Hepatocyte (in vitro differentiated cells): ENCODE results near the gene ZNF248. TPM values are rescaled to one million over a fixed set of nuclear protein-coding genes. Genes with fewer than 3 reads are reported as not detected.

Source experiments
- DNase-seq: peaks from one replicate; pipeline ENCODE4 v3.0.0-alpha.2; 2016; ENCODE audit warnings: low spot score
- H2AFZ ChIP-seq: fragments of 200-600 bp; sonication (generic); 2 replicates; pipeline ENCODE4 v1.6.0; 2016; ENCODE audit warnings: antibody characterized with exemption, mild to moderate bottlenecking
- H3K27ac ChIP-seq: fragments of 200-600 bp; sonication (generic); 2 replicates; pipeline ENCODE4 v1.5.1; 2016; ENCODE audit warnings: mild to moderate bottlenecking
- H3K27me3 ChIP-seq: fragments of 200-600 bp; sonication (generic); 2 replicates; pipeline ENCODE4 v1.6.1; 2016
- H3K36me3 ChIP-seq: fragments of 200-600 bp; sonication (generic); replicated peaks from 2 replicates; pipeline ENCODE4 v1.5.1; 2016; ENCODE audit warnings: low read depth; ENCODE audit not compliant: insufficient read depth
- H3K4me1 ChIP-seq: fragments of 200-600 bp; sonication (generic); 2 replicates; pipeline ENCODE4 v1.5.1; 2016; ENCODE audit warnings: mild to moderate bottlenecking, moderate library complexity; ENCODE audit not compliant: insufficient read depth
- H3K4me2 ChIP-seq: fragments of 200-600 bp; sonication (generic); 2 replicates; pipeline ENCODE4 v1.6.0; 2016
- H3K4me3 ChIP-seq: fragments of 200-600 bp; sonication (generic); 2 replicates; pipeline ENCODE4 v1.5.1; 2016; ENCODE audit warnings: mild to moderate bottlenecking
- H3K79me2 ChIP-seq: fragments of 200-600 bp; sonication (generic); 2 replicates; pipeline ENCODE4 v1.6.0; 2017; ENCODE audit warnings: mild to moderate bottlenecking
- H3K9me2 ChIP-seq: fragments of 200-600 bp; sonication (generic); replicated peaks from 2 replicates; pipeline ENCODE4 v1.6.0; 2017; ENCODE audit warnings: mild to moderate bottlenecking; ENCODE audit not compliant: insufficient read depth
- H3K9me3 ChIP-seq: fragments of 200-600 bp; sonication (generic); 2 replicates; pipeline ENCODE4 v1.5.1; 2016; ENCODE audit warnings: low read depth, mild to moderate bottlenecking
- H4K20me1 ChIP-seq: fragments of 200-600 bp; sonication (generic); 2 replicates; pipeline ENCODE4 v1.6.0; 2016; ENCODE audit warnings: mild to moderate bottlenecking; ENCODE audit not compliant: insufficient read depth, poor library complexity, severe bottlenecking
- EZH2 ChIP-seq: fragments of 200-600 bp; sonication (generic); IDR thresholded peaks from 2 replicates; pipeline ENCODE4 v1.6.1; 2016; ENCODE audit warnings: antibody characterized with exemption, mild to moderate bottlenecking, borderline replicate concordance
- EZH2phosphoT487 ChIP-seq: fragments of 200-600 bp; sonication (generic); IDR thresholded peaks from one replicate; pipeline ENCODE4 v1.6.1; 2018; ENCODE audit warnings: antibody characterized with exemption, mild to moderate bottlenecking, low read depth, moderate library complexity; ENCODE audit not compliant: unreplicated experiment, severe bottlenecking
- WGBS: methylation state at CpG from one replicate; pipeline ENCODE4 v1.1.6; 2016; ENCODE audit warnings: low lambda C conversion rate; ENCODE audit errors: missing lambda C conversion rate; 5-methylcytosine and 5-hydroxymethylcytosine counted together
- polyA plus RNA-seq: library from polyadenylated mRNA; unstranded; fragments of >200 nt; fragmentation: Nextera tagmentation; extraction: Ambion mirVana; gene quantifications from 2 replicates; pipeline ENCODE4 v1.2.1, GENCODE V29; 2016
- total RNA-seq: library from RNA; depleted of rRNA; stranded (reverse); fragments of >200 nt; gene quantifications from 2 replicates; pipeline ENCODE4 v1.2.3, GENCODE V29; 2014
- TF ChIP-seq, protein P1 (sequence below): fragments of 200-600 bp; sonication (generic); IDR thresholded peaks from 2 replicates; pipeline ENCODE4 v1.5.1; 2016; ENCODE audit warnings: antibody characterized with exemption, mild to moderate bottlenecking; ENCODE audit not compliant: poor library complexity

Gene ZNF248
- total and polyA plus RNA-seq, 2 experiments from 2014 or later: not detected

DNA sequence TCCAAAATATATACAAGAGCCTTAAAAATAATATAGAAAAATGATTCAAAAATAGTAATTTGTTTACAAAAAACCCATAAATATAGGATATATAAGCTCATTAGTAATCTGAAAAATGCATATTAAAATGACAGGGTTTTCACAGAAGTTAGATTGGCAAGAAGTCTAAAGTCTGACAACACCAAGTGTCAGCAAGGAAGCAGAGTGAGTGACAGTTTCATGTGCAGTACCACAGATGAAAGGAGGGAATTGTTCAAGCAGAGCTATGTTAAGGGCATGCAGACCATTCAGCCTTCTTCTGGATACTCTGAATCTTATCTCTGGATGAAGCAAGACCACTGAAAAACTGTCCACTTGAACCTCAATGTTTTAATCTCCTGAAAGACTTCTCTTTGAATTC lies 55.9 kb downstream of the ZNF248 start:
- DNase-seq: no peak
- no peak overlapping the region for H2AFZ ChIP-seq
- no peaks in the 10 kb centered on the region for H3K9me2 ChIP-seq
- H3K4me3 ChIP-seq: no peak overlapping the region
- H3K4me1 ChIP-seq: no peaks in the 10 kb centered on the region
- peaks cover 3% of the 10 kb centered on the region for H3K9me3 ChIP-seq
- TF ChIP-seq, protein P1, sequence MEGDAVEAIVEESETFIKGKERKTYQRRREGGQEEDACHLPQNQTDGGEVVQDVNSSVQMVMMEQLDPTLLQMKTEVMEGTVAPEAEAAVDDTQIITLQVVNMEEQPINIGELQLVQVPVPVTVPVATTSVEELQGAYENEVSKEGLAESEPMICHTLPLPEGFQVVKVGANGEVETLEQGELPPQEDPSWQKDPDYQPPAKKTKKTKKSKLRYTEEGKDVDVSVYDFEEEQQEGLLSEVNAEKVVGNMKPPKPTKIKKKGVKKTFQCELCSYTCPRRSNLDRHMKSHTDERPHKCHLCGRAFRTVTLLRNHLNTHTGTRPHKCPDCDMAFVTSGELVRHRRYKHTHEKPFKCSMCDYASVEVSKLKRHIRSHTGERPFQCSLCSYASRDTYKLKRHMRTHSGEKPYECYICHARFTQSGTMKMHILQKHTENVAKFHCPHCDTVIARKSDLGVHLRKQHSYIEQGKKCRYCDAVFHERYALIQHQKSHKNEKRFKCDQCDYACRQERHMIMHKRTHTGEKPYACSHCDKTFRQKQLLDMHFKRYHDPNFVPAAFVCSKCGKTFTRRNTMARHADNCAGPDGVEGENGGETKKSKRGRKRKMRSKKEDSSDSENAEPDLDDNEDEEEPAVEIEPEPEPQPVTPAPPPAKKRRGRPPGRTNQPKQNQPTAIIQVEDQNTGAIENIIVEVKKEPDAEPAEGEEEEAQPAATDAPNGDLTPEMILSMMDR: no peak
- TF ChIP-seq EZH2: no peak
- no peak for TF ChIP-seq EZH2phosphoT487
- H3K27me3 ChIP-seq: no peaks in the 10 kb centered on the region
- H4K20me1 ChIP-seq: no peaks in the 10 kb centered on the region
- no peak overlapping the region for H3K27ac ChIP-seq
- no peak overlapping the region for H3K4me2 ChIP-seq
- H3K36me3 ChIP-seq: no peaks in the 10 kb centered on the region
- no peaks in the 10 kb centered on the region for H3K79me2 ChIP-seq

DNA sequence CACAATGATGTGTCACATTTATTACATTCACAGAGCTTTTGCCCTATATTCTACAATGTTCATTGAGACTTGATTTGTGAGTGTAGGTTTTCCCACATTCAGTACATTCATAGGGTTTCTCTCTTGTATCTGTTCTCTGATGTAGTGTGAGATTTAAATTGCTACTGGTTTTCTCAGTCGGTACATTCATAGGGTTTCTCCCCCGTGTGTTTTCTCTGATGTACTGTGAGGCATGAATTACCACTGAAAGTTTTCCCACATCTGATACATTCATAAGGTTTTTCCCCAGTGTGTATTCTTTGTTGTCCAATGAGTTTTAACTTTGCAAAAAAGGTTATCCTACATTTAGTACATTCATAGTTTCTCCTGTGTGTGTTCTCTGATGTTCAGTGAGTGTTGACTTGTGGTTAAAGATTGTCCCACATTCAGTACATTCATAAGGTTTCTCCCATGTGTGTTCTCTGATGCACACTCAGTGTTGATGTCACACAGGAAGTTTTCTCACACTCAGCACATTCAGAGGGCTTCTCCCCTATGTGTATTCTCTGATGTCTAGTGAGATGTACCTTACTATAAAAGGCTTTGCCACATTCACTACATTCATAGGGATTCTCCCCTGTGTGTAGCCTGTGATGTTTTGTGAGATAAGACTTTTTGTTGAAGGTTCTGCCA lies 63.0 kb downstream of the ZNF248 start:
- Histone ChIP-seq H3K27ac (no peak overlapping the region), H3K4me1 (no peaks in the 10 kb centered on the region), H4K20me1 (no peaks in the 10 kb centered on the region), H3K4me2 (no peak overlapping the region), H3K4me3 (no peak overlapping the region), H3K9me2 (no peaks in the 10 kb centered on the region), H2AFZ (no peak overlapping the region), H3K9me3 (no peaks in the 10 kb centered on the region), H3K36me3 (no peaks in the 10 kb centered on the region), H3K27me3 (no peaks in the 10 kb centered on the region), H3K79me2 (no peaks in the 10 kb centered on the region)
- TF ChIP-seq EZH2phosphoT487 (no peak), EZH2 (no peak)
- TF ChIP-seq, protein P1: no peak
- 60% methylated on average over 2 of the region's 2 CpGs for WGBS
- no peak for DNase-seq

DNA sequence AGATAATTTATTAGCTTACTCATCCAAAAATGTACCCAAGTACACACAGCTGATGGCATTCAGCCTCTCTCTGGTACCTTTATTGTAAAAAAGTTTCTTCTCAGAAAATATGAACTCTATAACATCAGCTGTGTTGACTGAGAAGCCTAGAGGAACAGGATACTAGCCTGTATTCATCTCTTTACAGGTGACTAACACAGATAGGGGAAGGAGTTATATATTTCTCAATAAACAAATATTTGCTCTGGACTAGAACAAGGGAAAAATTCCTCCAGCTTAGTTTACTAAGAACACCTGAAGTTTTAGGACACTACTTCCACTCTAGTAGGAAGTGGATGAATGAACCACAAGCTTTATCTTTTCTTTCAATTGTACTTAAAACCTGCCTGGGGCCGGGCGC lies 67.8 kb downstream of the ZNF248 start:
- H3K9me2 ChIP-seq: no peaks in the 10 kb centered on the region
- no peak overlapping the region for H2AFZ ChIP-seq
- H3K27ac ChIP-seq: no peak overlapping the region
- TF ChIP-seq, protein P1: no peak
- TF ChIP-seq EZH2 (no peak), EZH2phosphoT487 (no peak)
- H3K27me3 ChIP-seq: no peaks in the 10 kb centered on the region
- WGBS: 28% methylated on average over 2 of the region's 2 CpGs
- H3K79me2 ChIP-seq: no peaks in the 10 kb centered on the region
- no peak overlapping the region for H3K4me3 ChIP-seq
- no peak overlapping the region for H3K4me2 ChIP-seq
- peaks cover 2% of the 10 kb centered on the region for H3K9me3 ChIP-seq
- DNase-seq: no peak
- no peaks in the 10 kb centered on the region for H3K4me1 ChIP-seq
- no peaks in the 10 kb centered on the region for H4K20me1 ChIP-seq
- H3K36me3 ChIP-seq: no peaks in the 10 kb centered on the region

DNA sequence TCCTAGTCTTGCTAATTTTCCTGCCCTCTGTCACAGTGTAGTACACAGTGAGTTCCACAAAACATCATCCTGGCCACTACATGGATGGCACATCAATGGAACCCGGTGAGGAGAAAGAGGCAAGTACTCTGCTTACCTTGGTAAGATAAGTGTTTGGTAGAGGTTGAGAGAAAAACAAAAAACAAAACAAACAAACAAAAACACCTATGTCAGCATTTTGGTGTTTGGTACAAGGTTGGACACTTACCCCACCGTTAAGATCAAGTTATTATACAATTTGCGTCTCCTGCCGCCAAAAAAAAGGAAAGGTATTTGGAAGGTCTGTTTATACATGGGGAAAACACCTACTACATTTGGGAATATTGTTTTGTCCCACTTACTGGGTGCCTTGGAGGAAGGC lies 72.7 kb downstream of the ZNF248 start:
- no peaks in the 10 kb centered on the region for H3K4me1 ChIP-seq
- no peaks in the 10 kb centered on the region for H3K36me3 ChIP-seq
- H3K27ac ChIP-seq: no peak overlapping the region
- no peaks in the 10 kb centered on the region for H4K20me1 ChIP-seq
- peaks cover 2% of the 10 kb centered on the region for H3K9me3 ChIP-seq
- no peaks in the 10 kb centered on the region for H3K9me2 ChIP-seq
- H2AFZ ChIP-seq: no peak overlapping the region
- no peaks in the 10 kb centered on the region for H3K27me3 ChIP-seq
- no peak overlapping the region for H3K4me3 ChIP-seq
- no peak overlapping the region for H3K4me2 ChIP-seq
- TF ChIP-seq, protein P1: no peak
- TF ChIP-seq EZH2phosphoT487: no peak
- no peak for TF ChIP-seq EZH2
- 66% methylated on average over 4 of the region's 4 CpGs for WGBS
- no peak for DNase-seq
- H3K79me2 ChIP-seq: no peaks in the 10 kb centered on the region
